Smooth muscle cell (in vitro differentiated cells): ENCODE results near the gene KRT85. TPM values are rescaled to one million over a fixed set of nuclear protein-coding genes. Genes with fewer than 3 reads are reported as not detected.

Source experiments
- DNase-seq: peaks from one replicate; lab custom pipeline; 2025; ENCODE audit not compliant: unreplicated experiment; lab: John Stamatoyannopoulos, UW
- H2AFZ ChIP-seq: fragments of 200-600 bp; sonication (generic); 2 replicates; pipeline ENCODE4 v1.6.0; 2016; ENCODE audit warnings: antibody characterized with exemption, low read depth, mild to moderate bottlenecking
- H3F3A ChIP-seq: fragments of 200-600 bp; sonication (generic); 2 replicates; pipeline ENCODE4 v1.6.0; 2017; ENCODE audit warnings: antibody characterized with exemption, low read depth
- H3K27ac ChIP-seq: fragments of 200-600 bp; sonication (generic); 2 replicates; pipeline ENCODE4 v1.5.1; 2016; ENCODE audit warnings: low read depth, mild to moderate bottlenecking
- H3K27me3 ChIP-seq: fragments of 200-600 bp; sonication (generic); 2 replicates; pipeline ENCODE4 v1.6.1; 2016; ENCODE audit warnings: low read depth, mild to moderate bottlenecking
- H3K36me3 ChIP-seq: fragments of 200-600 bp; sonication (generic); 2 replicates; pipeline ENCODE4 v1.5.1; 2016; ENCODE audit warnings: low read depth
- H3K4me1 ChIP-seq: fragments of 200-600 bp; sonication (generic); 2 replicates; pipeline ENCODE4 v1.5.1; 2016; ENCODE audit warnings: low read depth
- H3K4me2 ChIP-seq: fragments of 200-600 bp; sonication (generic); 2 replicates; pipeline ENCODE4 v1.6.0; 2016; ENCODE audit warnings: mild to moderate bottlenecking
- H3K4me3 ChIP-seq: fragments of 200-600 bp; sonication (generic); 2 replicates; pipeline ENCODE4 v1.5.1; 2016; ENCODE audit warnings: mild to moderate bottlenecking
- H3K79me2 ChIP-seq: fragments of 200-600 bp; sonication (generic); 2 replicates; pipeline ENCODE4 v1.6.0; 2016; ENCODE audit warnings: low read depth, mild to moderate bottlenecking
- H3K9ac ChIP-seq: fragments of 200-600 bp; sonication (generic); 2 replicates; pipeline ENCODE4 v1.6.0; 2016; ENCODE audit warnings: low read depth
- H3K9me3 ChIP-seq: fragments of 200-600 bp; sonication (generic); replicated peaks from 2 replicates; pipeline ENCODE4 v1.5.1; 2016; ENCODE audit warnings: low read depth
- H4K20me1 ChIP-seq: fragments of 200-600 bp; sonication (generic); 2 replicates; pipeline ENCODE4 v1.6.0; 2016; ENCODE audit warnings: low read depth
- CTCF ChIP-seq: fragments of 200-600 bp; sonication (generic); IDR thresholded peaks from 2 replicates; pipeline ENCODE4 v1.5.1; 2017; ENCODE audit warnings: borderline replicate concordance, mild to moderate bottlenecking, antibody characterized with exemption; ENCODE audit not compliant: insufficient read depth, poor library complexity, severe bottlenecking
- WGBS: methylation state at CpG from one replicate; pipeline ENCODE4 v1.1.7; 2016; ENCODE audit warnings: low lambda C conversion rate; 5-methylcytosine and 5-hydroxymethylcytosine counted together
- polyA plus RNA-seq: library from polyadenylated mRNA; unstranded; fragments of >200 nt; fragmentation: Nextera tagmentation; extraction: Ambion mirVana; gene quantifications from 2 replicates; pipeline ENCODE4 v1.2.1, GENCODE V29; 2016
- total RNA-seq: library from RNA; depleted of rRNA; stranded (reverse); fragments of >200 nt; gene quantifications from 2 replicates; pipeline ENCODE4 v1.2.3, GENCODE V29; 2014

The KRT85 gene
- total and polyA plus RNA-seq, 2 experiments from 2014 or later: not detected

- no peaks in the 10 kb centered on the region for H4K20me1 ChIP-seq
- H3K9me3 ChIP-seq: no peaks in the 10 kb centered on the region
- no peak overlapping the region for H2AFZ ChIP-seq
- H3K36me3 ChIP-seq: no peaks in the 10 kb centered on the region
- no peak overlapping the region for H3K4me2 ChIP-seq
- no peaks in the 10 kb centered on the region for H3K79me2 ChIP-seq
- no peak overlapping the region for H3K27ac ChIP-seq
- no peak overlapping the region for H3K4me3 ChIP-seq
- no peak for TF ChIP-seq CTCF
- WGBS: 100% methylated on average over 1 of the region's 1 CpG
- H3F3A ChIP-seq: peaks cover 7% of the 10 kb centered on the region
- no peaks in the 10 kb centered on the region for H3K4me1 ChIP-seq
- DNase-seq: no peak
- H3K27me3 ChIP-seq: peaks cover 9% of the 10 kb centered on the region
- no peak overlapping the region for H3K9ac ChIP-seq
These were observed 34.9 kb downstream of the KRT85 start for GRCh38 chr12:52332381-52332780.

GRCh38 chr12:52331833-52332232, 35.4 kb downstream of the KRT85 start:
- no peaks in the 10 kb centered on the region for H3K9me3 ChIP-seq
- no peak overlapping the region for H3K4me2 ChIP-seq
- no peak overlapping the region for H3K27ac ChIP-seq
- peaks cover 7% of the 10 kb centered on the region for H3F3A ChIP-seq
- H3K4me3 ChIP-seq: no peak overlapping the region
- H3K79me2 ChIP-seq: no peaks in the 10 kb centered on the region
- TF ChIP-seq CTCF: no peak
- no peaks in the 10 kb centered on the region for H4K20me1 ChIP-seq
- H3K4me1 ChIP-seq: no peaks in the 10 kb centered on the region
- no peaks in the 10 kb centered on the region for H3K36me3 ChIP-seq
- no peak overlapping the region for H2AFZ ChIP-seq
- DNase-seq: no peak
- H3K9ac ChIP-seq: no peak overlapping the region
- peaks cover 9% of the 10 kb centered on the region for H3K27me3 ChIP-seq
- 97% methylated on average over 3 of the region's 3 CpGs for WGBS

- no peak for TF ChIP-seq CTCF
- 0% methylated on average over 1 of the region's 1 CpG for WGBS
These were observed 36.2 kb downstream of the KRT85 start for GRCh38 chr12:52331039-52331438.

GRCh38 chr12:52327830-52328500, 39.3 kb downstream of the KRT85 start:
- DNase-seq: no peak
- Histone ChIP-seq H4K20me1 (no peaks in the 10 kb centered on the region), H3K4me1 (no peaks in the 10 kb centered on the region), H3K27me3 (peaks cover 22% of the 10 kb centered on the region), H3F3A (peaks cover 7% of the 10 kb centered on the region), H2AFZ (no peak overlapping the region), H3K4me2 (no peak overlapping the region), H3K27ac (no peak overlapping the region), H3K36me3 (no peaks in the 10 kb centered on the region), H3K9ac (no peak overlapping the region), H3K79me2 (no peaks in the 10 kb centered on the region), H3K4me3 (no peak overlapping the region), H3K9me3 (no peaks in the 10 kb centered on the region)
- WGBS: 81% methylated on average over 10 of the region's 10 CpGs
- no peak for TF ChIP-seq CTCF

More at GRCh38 chr12:52331039-52331438, 36.2 kb downstream of the KRT85 start:
- Histone ChIP-seq H3K4me2 (no peak overlapping the region), H2AFZ (no peak overlapping the region), H3K9ac (no peak overlapping the region), H3K27ac (no peak overlapping the region), H3K27me3 (peaks cover 9% of the 10 kb centered on the region), H3F3A (peaks cover 7% of the 10 kb centered on the region), H3K79me2 (no peaks in the 10 kb centered on the region), H4K20me1 (no peaks in the 10 kb centered on the region), H3K4me3 (no peak overlapping the region), H3K9me3 (no peaks in the 10 kb centered on the region), H3K4me1 (no peaks in the 10 kb centered on the region), H3K36me3 (no peaks in the 10 kb centered on the region)
- DNase-seq: no peak
